ENCODE data around the gene ITPRIPL2. TPM values are rescaled to one million over a fixed set of nuclear protein-coding genes. Genes with fewer than 3 reads are reported as not detected.

The ITPRIPL2 gene
- total and polyA plus RNA-seq, 2 of the 13 experiments (the other 11 are each of a cell fraction or from before 2014, with no cell fraction given) = 5.9 to 12.6 TPM

GRCh38 chr16:19114359-19115147 lies 789 bp downstream of the ITPRIPL2 start (continued):
- TF ChIP-seq SMYD3 (CRISPR knock-in tag; IDR thresholded peaks at IDR 0.05) (no peak), ARNT2 (CRISPR knock-in tag; IDR thresholded peaks at IDR 0.05; ENCODE audit: low read depth) (0 out of 2 replicates have a peak, but pooled peaks have one; percentile 21), PHF20 (CRISPR knock-in tag; IDR thresholded peaks at IDR 0.05) (no peak), ETV5 (CRISPR knock-in tag; IDR thresholded peaks at IDR 0.05; ENCODE audit: borderline replicate concordance) (no peak), ZNF180 (CRISPR knock-in tag; IDR thresholded peaks at IDR 0.05; ENCODE audit: borderline replicate concordance, low read depth) (no peak), ZNF567 (CRISPR knock-in tag; IDR thresholded peaks at IDR 0.05; ENCODE audit: borderline replicate concordance) (no peak), NFRKB (IDR thresholded peaks at IDR 0.05) (no peak), ZNF143 (CRISPR knock-in tag; IDR thresholded peaks at IDR 0.05) (no peak), ZNF318 (CRISPR knock-in tag; IDR thresholded peaks at IDR 0.05) (no peak), CENPBD1 (CRISPR knock-in tag; IDR thresholded peaks at IDR 0.05; ENCODE audit: borderline replicate concordance, low read depth) (no peak), HHEX (CRISPR knock-in tag; IDR thresholded peaks at IDR 0.05) (0 out of 2 replicates have a peak, but pooled peaks have one; percentile 24), MTF1 (CRISPR knock-in tag; IDR thresholded peaks at IDR 0.05) (no peak), ZKSCAN1 (IDR thresholded peaks at IDR 0.05; ENCODE audit: low read length) (no peak), THRA (CRISPR knock-in tag; IDR thresholded peaks at IDR 0.05; ENCODE audit: borderline replicate concordance) (peak; percentile 54; the same call in 1 of the 2 replicates), ZBTB8A (CRISPR knock-in tag; IDR thresholded peaks at IDR 0.05; ENCODE audit: borderline replicate concordance, low read depth) (no peak), ZNF737 (CRISPR knock-in tag; IDR thresholded peaks at IDR 0.05; ENCODE audit: borderline replicate concordance) (0 out of 2 replicates have a peak, but pooled peaks have one; percentile 56), DPF2 (CRISPR knock-in tag; IDR thresholded peaks at IDR 0.05; ENCODE audit: borderline replicate concordance, low read depth) (no peak), HOXA3 (CRISPR knock-in tag; IDR thresholded peaks at IDR 0.05) (peak; percentile 14; the same call in 1 of the 2 replicates), PLRG1 (conservative IDR thresholded peaks at IDR 0.05) (no peak), ZNF383 (CRISPR knock-in tag; IDR thresholded peaks at IDR 0.05; ENCODE audit: borderline replicate concordance) (no peak), ZSCAN25 (CRISPR knock-in tag; IDR thresholded peaks at IDR 0.05) (peak; percentile 73; the same call in 1 of the 2 replicates)

Measured in HepG2 (cell line).